Naive thymus-derived CD4-positive, alpha-beta T cell (primary cell): ENCODE data around the gene STK24. TPM values are rescaled to one million over a fixed set of nuclear protein-coding genes. Genes with fewer than 3 reads are reported as not detected.
"Not testable (repeated sequence)": the region's sequence is repeated elsewhere in the genome, so short reads cannot be mapped to it uniquely, and the experiment has no call there.

Experiments used
- ATAC-seq: fragments of 150-1000 bp; cut with Tn5 transposase; 2 replicates; pipeline ENCODE4 v1.10.0; 2021; ENCODE audit warnings: mild to moderate bottlenecking, moderate library complexity
- CTCF ChIA-PET: fragments of 350-600 bp; sonication (Branson Sonifier 250); formaldehyde crosslinking; loops from one replicate; lab custom pipeline; 2021; ENCODE audit warnings: antibody characterized with exemption; lab: Charles Lee
- POLR2A ChIA-PET: fragments of 350-600 bp; sonication (Branson Sonifier 250); formaldehyde crosslinking; loops from one replicate; lab custom pipeline; 2021; ENCODE audit warnings: antibody characterized with exemption, inconsistent platforms; lab: Charles Lee
- DNase-seq, 9 donors: peaks; one replicate each; pipeline versions ENCODE4 v3.0.0 to v3.0.0-alpha.2; 2020 to 2022; ENCODE audit warnings: mixed read lengths in 1 of 9
- H3K27ac ChIP-seq: one replicate; pipeline ENCODE4 v1.7.0; 2013; ENCODE audit warnings: mild to moderate bottlenecking, low read depth, low read length, moderate library complexity
- H3K27me3 ChIP-seq, 2 donors: one replicate each; pipeline ENCODE4 v1.7.0; 2013; ENCODE audit warnings: low read length in 2 of 2, mild to moderate bottlenecking in 2 of 2, moderate library complexity in 2 of 2; ENCODE audit not compliant: control insufficient read depth in 2 of 2, insufficient read depth in 2 of 2
- H3K36me3 ChIP-seq, 3 experiments: 1 replicate in 2 of 3; 2 replicates in 1 of 3; pipeline ENCODE4 v1.7.0; 2013; ENCODE audit warnings: low read length in 3 of 3, mild to moderate bottlenecking in 3 of 3, moderate library complexity in 1 of 3; ENCODE audit not compliant: insufficient read depth in 3 of 3, control insufficient read depth in 2 of 3
- H3K4me1 ChIP-seq, 2 donors: one replicate each; pipeline ENCODE4 v1.7.0; 2013; ENCODE audit warnings: low read length in 2 of 2, mild to moderate bottlenecking in 2 of 2, moderate library complexity in 1 of 2; ENCODE audit not compliant: control insufficient read depth in 2 of 2, insufficient read depth in 2 of 2
- H3K4me3 ChIP-seq: 2 replicates; pipeline ENCODE4 v1.7.0; 2013; ENCODE audit warnings: mild to moderate bottlenecking, low read length
- H3K9me3 ChIP-seq, 3 experiments: 1 replicate in 2 of 3; 2 replicates in 1 of 3; pipeline ENCODE4 v1.7.0; 2013; ENCODE audit warnings: low read length in 3 of 3; ENCODE audit not compliant: control insufficient read depth in 2 of 3
- H3K27ac Mint-ChIP-seq, 9 donors: one replicate each; pipeline ENCODE4 v1.8.0; 2020 to 2022; ENCODE audit warnings: mixed read lengths in 9 of 9, mild to moderate bottlenecking in 8 of 9, moderate library complexity in 5 of 9, inconsistent platforms in 2 of 9
- H3K27me3 Mint-ChIP-seq, 5 donors: one replicate each; pipeline ENCODE4 v1.8.0; 2021 to 2022; ENCODE audit warnings: mixed read lengths in 5 of 5, mild to moderate bottlenecking in 1 of 5
- H3K36me3 Mint-ChIP-seq, 5 donors: one replicate each; pipeline ENCODE4 v1.8.0; 2020 to 2022; ENCODE audit warnings: mixed read lengths in 5 of 5, mild to moderate bottlenecking in 3 of 5, inconsistent platforms in 1 of 5
- H3K4me1 Mint-ChIP-seq, 7 donors: one replicate each; pipeline ENCODE4 v1.8.0; 2020 to 2022; ENCODE audit warnings: mixed read lengths in 7 of 7, mild to moderate bottlenecking in 3 of 7, inconsistent platforms in 1 of 7
- H3K4me3 Mint-ChIP-seq, 10 donors: one replicate each; pipeline ENCODE4 v1.8.0; 2020 to 2022; ENCODE audit warnings: mild to moderate bottlenecking in 10 of 10, mixed read lengths in 10 of 10, moderate library complexity in 6 of 10, inconsistent platforms in 2 of 10
- H3K9me3 Mint-ChIP-seq, 11 donors: one replicate each; pipeline ENCODE4 v1.8.0; 2020 to 2022; ENCODE audit warnings: mixed read lengths in 11 of 11, mild to moderate bottlenecking in 4 of 11, inconsistent platforms in 1 of 11, moderate library complexity in 1 of 11
- intact Hi-C, 2 donors: fragments of 100-400 bp; cut with micrococcal nuclease; formaldehyde crosslinking; loops; one replicate each; pipeline ENCODE4 v1.15.1; 2023
- polyA plus RNA-seq, 2 donors: library from polyadenylated mRNA; unstranded; fragments of 300-500 nt; fragmentation: Illumina TruSeq; gene quantifications; one replicate each; pipeline ENCODE4 v1.2.3, GENCODE V29; 2021
- total RNA-seq, 6 experiments: library from RNA in 5 of 6; stranded (reverse) in 5 of 6; gene quantifications; 1 replicate in 5 of 6; 2 replicates in 1 of 6; pipeline ENCODE4 v1.2.3 and lab custom pipeline; 2021 to 2026

The STK24 gene
- total and polyA plus RNA-seq, 7 experiments from 2014 or later = 29.8 to 148 (median 94.4) TPM

- H3K27me3 Mint-ChIP-seq = peaks cover 0 to 7% (median 0%) of the 10 kb centered on the region in 5 donors
- peaks cover 0 to 8% (median 4%) of the 10 kb centered on the region in 11 donors for H3K9me3 Mint-ChIP-seq
- peaks cover 7 to 32% (median 22%) of the 10 kb centered on the region in 7 donors for H3K4me1 Mint-ChIP-seq
- Histone ChIP-seq H3K36me3 (no peaks in the 10 kb centered on the region), H3K4me3 (no peak overlapping the region), H3K27ac (no peak overlapping the region), H3K4me1 (peaks cover 0 to 9% of the 10 kb centered on the region in 2 donors), H3K27me3 (peaks cover 0 to 5% of the 10 kb centered on the region in 2 donors), H3K9me3 (no peaks in the 10 kb centered on the region)
- intact Hi-C loops = loop anchor here in 1 of 2 donors (10.0 kb wide), 1 partner anchor 561 kb away; no protein-coding TSS in a partner anchor
- no peak overlapping the region for H3K27ac Mint-ChIP-seq
- ChIA-PET CTCF (no interaction called here), POLR2A (no interaction called here)
- peaks cover 0 to 9% (median 0%) of the 10 kb centered on the region in 5 donors for H3K36me3 Mint-ChIP-seq
- no peak overlapping the region for H3K4me3 Mint-ChIP-seq
- ATAC-seq (no peak), DNase-seq (no peak)
Observed at GRCh38 chr13:98415326-98416070, 161.4 kb downstream of the STK24 start.

DNA sequence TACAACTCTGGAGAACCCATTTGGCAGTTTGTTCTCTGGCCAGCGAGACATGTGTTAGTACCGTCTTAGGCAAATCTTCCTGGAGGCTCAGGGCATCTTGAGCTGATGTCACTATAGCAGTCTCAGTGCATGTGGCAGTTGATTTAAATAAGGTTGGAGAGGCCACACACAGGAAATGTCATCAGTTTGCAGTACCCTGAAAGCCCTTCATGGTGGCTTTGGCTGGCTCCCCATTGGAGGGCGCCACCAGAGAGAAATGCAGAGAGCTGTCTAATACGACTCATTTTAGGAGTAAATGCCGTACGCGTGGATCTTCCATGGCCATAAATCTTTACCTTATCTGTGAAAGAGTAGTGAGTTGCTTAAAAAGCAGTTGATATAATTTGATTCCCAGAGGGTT, 163.1 kb downstream of the STK24 start:
- peaks cover 0 to 9% (median 0%) of the 10 kb centered on the region in 5 donors for H3K36me3 Mint-ChIP-seq
- Histone ChIP-seq H3K4me3 (no peak overlapping the region), H3K27ac (no peak overlapping the region), H3K9me3 (no peaks in the 10 kb centered on the region), H3K36me3 (no peaks in the 10 kb centered on the region), H3K4me1 (peaks cover 0 to 9% of the 10 kb centered on the region in 2 donors), H3K27me3 (peaks cover 0 to 5% of the 10 kb centered on the region in 2 donors)
- peaks cover 7 to 32% (median 22%) of the 10 kb centered on the region in 7 donors for H3K4me1 Mint-ChIP-seq
- ChIA-PET POLR2A (no interaction called here), CTCF (no interaction called here)
- H3K27me3 Mint-ChIP-seq = peaks cover 0 to 10% (median 0%) of the 10 kb centered on the region in 5 donors
- H3K27ac Mint-ChIP-seq = no peak overlapping the region
- H3K9me3 Mint-ChIP-seq = peaks cover 0 to 8% (median 4%) of the 10 kb centered on the region in 11 donors
- H3K4me3 Mint-ChIP-seq = peak overlapping the region in 1 of 10 donors; percentile 44
- no peak for DNase-seq
- intact Hi-C loops = loop anchor here in 1 of 2 donors (10.0 kb wide), 1 partner anchor 559 kb away; no protein-coding TSS in a partner anchor
- no peak for ATAC-seq

DNA sequence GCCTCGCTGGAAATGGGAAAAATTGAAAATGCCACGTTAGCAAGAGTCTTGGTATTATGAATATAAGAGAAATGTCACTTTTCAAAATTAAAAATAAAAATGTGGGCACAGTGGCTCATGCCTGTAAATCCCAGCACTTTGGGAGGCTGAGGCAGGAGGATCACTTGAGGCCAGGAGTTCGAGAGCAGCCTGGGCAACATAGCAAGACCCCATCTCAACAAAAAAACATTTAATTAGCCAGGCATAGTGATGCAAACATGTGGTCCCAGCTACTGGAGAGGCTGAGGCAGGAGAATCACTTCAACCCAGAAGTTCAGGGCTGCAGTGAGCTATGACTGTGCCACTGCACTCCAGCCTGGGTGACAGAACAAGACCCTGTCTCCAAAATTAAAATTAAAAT, 163.6 kb downstream of the STK24 start:
- H3K9me3 ChIP-seq, H3K36me3 ChIP-seq, CTCF ChIA-PET, H3K36me3 Mint-ChIP-seq, ATAC-seq, DNase-seq, H3K27me3 Mint-ChIP-seq, POLR2A ChIA-PET, H3K27me3 ChIP-seq, H3K4me3 ChIP-seq, H3K27ac ChIP-seq, H3K27ac Mint-ChIP-seq, H3K9me3 Mint-ChIP-seq, H3K4me1 ChIP-seq, H3K4me3 Mint-ChIP-seq: not testable (repeated sequence)
- intact Hi-C loops = loop anchor here in 1 of 2 donors (10.0 kb wide), 1 partner anchor 558 kb away; no protein-coding TSS in a partner anchor
- peaks cover 7 to 32% (median 22%) of the 10 kb centered on the region in 7 donors for H3K4me1 Mint-ChIP-seq

GRCh38 chr13:98411617-98412265, 165.2 kb downstream of the STK24 start:
- Histone ChIP-seq H3K36me3 (no peaks in the 10 kb centered on the region), H3K4me3 (peak overlapping the region; percentile 49), H3K9me3 (no peaks in the 10 kb centered on the region), H3K4me1 (peaks cover 0 to 9% of the 10 kb centered on the region in 2 donors), H3K27ac (no peak overlapping the region), H3K27me3 (peaks cover 0 to 5% of the 10 kb centered on the region in 2 donors)
- CTCF ChIA-PET = no interaction called here
- Mint-ChIP-seq H3K9me3 (peaks cover 0 to under 1% (median 0%) of the 10 kb centered on the region in 11 donors), H3K4me1 (peaks cover 7 to 32% (median 22%) of the 10 kb centered on the region in 7 donors), H3K4me3 (peak overlapping the region; percentile 62 to 92 (median 82)), H3K36me3 (peaks cover 0 to under 1% (median 0%) of the 10 kb centered on the region in 5 donors), H3K27me3 (peaks cover 0 to 10% (median under 1%) of the 10 kb centered on the region in 5 donors), H3K27ac (peak overlapping the region in 8 of 9 donors; percentile 1 to 70 (median 28))
- ATAC-seq (peak; percentile 48), DNase-seq (peak in 6 of 9 donors; percentile 16 to 35 (median 28))
- POLR2A ChIA-PET = no interaction called here
- intact Hi-C loops = loop anchor here in 1 of 2 donors (10.0 kb wide), 1 partner anchor 557 kb away; no protein-coding TSS in a partner anchor

DNA sequence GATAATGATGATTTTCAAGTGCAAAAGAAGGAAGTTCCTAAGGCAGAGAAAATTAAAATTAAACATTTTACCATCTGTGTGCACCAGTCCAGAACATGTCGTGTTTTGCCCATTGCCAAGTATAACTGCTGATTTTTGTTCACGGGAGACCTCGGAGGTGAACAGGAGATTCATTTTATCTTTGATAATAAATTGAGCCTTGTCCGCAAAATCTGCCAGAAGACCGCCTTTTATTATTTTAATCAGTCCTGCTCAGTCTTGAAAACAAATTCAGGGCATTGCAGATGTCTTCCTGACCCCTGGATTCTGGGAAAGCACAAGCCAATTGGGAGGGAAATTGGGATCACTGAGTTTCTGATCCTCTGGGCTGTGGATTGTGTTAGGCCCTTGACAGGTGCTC, 165.9 kb downstream of the STK24 start:
- CTCF ChIA-PET = no interaction called here
- ATAC-seq (no peak), DNase-seq (no peak)
- Histone ChIP-seq H3K4me1 (peaks cover 0 to 9% of the 10 kb centered on the region in 2 donors), H3K27me3 (peaks cover 0 to 5% of the 10 kb centered on the region in 2 donors), H3K9me3 (no peaks in the 10 kb centered on the region), H3K36me3 (no peaks in the 10 kb centered on the region), H3K4me3 (no peak overlapping the region), H3K27ac (no peak overlapping the region)
- Mint-ChIP-seq H3K27me3 (peaks cover 0 to 10% (median 0%) of the 10 kb centered on the region in 5 donors), H3K27ac (peak overlapping the region in 1 of 9 donors; percentile 54), H3K36me3 (no peaks in the 10 kb centered on the region), H3K4me1 (peaks cover 7 to 32% (median 22%) of the 10 kb centered on the region in 7 donors), H3K9me3 (no peaks in the 10 kb centered on the region), H3K4me3 (peak overlapping the region in 9 of 10 donors; percentile 21 to 92 (median 82))
- intact Hi-C loops = loop anchor here in 1 of 2 donors (10.0 kb wide), 1 partner anchor 556 kb away; no protein-coding TSS in a partner anchor
- POLR2A ChIA-PET = no interaction called here

DNA sequence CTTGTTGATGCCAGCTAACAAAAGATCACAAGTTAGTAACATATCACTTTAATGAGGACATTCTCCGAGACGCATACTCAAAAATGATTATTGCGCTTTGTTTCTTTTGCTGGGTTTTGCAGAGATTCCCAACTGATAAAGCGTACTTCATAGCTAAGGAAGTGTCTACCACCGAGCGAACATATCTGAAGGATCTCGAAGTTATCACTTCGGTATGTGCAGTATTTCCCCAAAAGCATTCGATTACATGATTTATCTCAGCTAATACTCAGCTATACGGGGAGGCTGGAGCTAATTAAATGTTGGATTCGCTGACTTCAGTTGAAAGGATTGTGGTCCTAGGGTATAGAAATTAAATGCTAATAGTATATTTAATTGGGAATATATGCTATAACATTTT, 166.3 kb downstream of the STK24 start:
- CTCF ChIA-PET = no interaction called here
- DNase-seq (no peak), ATAC-seq (no peak)
- POLR2A ChIA-PET = no interaction called here
- peak overlapping the region in 1 of 9 donors; percentile 54 for H3K27ac Mint-ChIP-seq
- H3K4me1 Mint-ChIP-seq = peaks cover 7 to 32% (median 22%) of the 10 kb centered on the region in 7 donors
- intact Hi-C loops = loop anchor here in 1 of 2 donors (10.0 kb wide), 1 partner anchor 556 kb away; no protein-coding TSS in a partner anchor
- no peak overlapping the region for H3K4me3 ChIP-seq
- H3K36me3 Mint-ChIP-seq = no peaks in the 10 kb centered on the region
- peaks cover 0 to 10% (median 0%) of the 10 kb centered on the region in 5 donors for H3K27me3 Mint-ChIP-seq
- no peaks in the 10 kb centered on the region for H3K36me3 ChIP-seq
- H3K4me3 Mint-ChIP-seq = peak overlapping the region in 4 of 10 donors; percentile 21 to 86 (median 82)
- no peaks in the 10 kb centered on the region for H3K9me3 ChIP-seq
- H3K4me1 ChIP-seq = peaks cover 0 to 9% of the 10 kb centered on the region in 2 donors
- no peak overlapping the region for H3K27ac ChIP-seq
- no peaks in the 10 kb centered on the region for H3K9me3 Mint-ChIP-seq
- H3K27me3 ChIP-seq = peaks cover 0 to 5% of the 10 kb centered on the region in 2 donors
